ENCODE measurements around the gene MAGEF1.

- no peak for TF ChIP-seq CTCF (IDR thresholded peaks at IDR 0.05; ENCODE audit: insufficient read depth, low read depth, low read length)
- TF ChIP-seq EZH2 (IDR thresholded peaks at IDR 0.05; ENCODE audit: insufficient read depth, low read length) = no peak
Observed at GRCh38 chr3:184718431-184718830, 6.6 kb upstream of the MAGEF1 start.

All from astrocyte (in vitro differentiated cells and primary cell).